ENCODE results near the gene TANGO6.

DNA sequence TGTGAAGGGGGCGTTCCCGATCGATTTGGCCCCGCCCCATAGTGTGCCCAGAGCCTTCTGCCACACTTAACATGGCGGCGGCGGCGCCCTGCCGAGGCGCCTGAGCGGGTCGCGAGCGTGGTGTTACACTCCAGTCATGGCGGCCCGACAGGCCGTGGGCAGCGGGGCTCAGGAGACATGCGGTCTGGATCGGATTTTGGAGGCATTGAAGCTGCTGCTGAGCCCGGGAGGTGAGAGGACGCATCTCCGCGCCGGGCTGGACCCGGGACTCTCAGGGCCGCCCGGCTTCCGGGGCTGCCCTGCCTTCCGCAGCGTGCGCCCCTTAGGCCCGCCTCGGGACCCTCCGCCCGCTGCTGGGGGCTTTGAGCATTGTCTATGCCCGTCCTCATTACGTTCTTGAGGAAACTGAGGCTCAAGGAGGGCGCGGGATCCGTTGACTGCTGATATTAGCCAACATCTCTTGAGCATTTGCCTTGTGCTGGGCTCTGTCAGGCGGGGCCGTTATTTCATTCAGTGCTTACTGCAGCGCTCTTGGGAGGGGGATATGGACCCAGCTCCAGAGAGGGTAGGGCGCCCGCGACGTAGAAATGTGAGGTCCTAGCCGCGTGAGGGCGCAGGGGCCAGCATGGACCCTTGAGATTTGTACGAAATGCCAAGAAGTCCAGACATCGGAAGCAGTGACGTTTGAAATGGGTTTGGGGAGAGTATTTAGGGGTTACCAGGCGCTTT, at the start of gene TANGO6:
- TF ChIP-seq, protein P1, sequence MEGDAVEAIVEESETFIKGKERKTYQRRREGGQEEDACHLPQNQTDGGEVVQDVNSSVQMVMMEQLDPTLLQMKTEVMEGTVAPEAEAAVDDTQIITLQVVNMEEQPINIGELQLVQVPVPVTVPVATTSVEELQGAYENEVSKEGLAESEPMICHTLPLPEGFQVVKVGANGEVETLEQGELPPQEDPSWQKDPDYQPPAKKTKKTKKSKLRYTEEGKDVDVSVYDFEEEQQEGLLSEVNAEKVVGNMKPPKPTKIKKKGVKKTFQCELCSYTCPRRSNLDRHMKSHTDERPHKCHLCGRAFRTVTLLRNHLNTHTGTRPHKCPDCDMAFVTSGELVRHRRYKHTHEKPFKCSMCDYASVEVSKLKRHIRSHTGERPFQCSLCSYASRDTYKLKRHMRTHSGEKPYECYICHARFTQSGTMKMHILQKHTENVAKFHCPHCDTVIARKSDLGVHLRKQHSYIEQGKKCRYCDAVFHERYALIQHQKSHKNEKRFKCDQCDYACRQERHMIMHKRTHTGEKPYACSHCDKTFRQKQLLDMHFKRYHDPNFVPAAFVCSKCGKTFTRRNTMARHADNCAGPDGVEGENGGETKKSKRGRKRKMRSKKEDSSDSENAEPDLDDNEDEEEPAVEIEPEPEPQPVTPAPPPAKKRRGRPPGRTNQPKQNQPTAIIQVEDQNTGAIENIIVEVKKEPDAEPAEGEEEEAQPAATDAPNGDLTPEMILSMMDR (IDR thresholded peaks at IDR 0.05): peak in 1 of 6 experiments; percentile 10
- peak; percentile 24 to 59 for TF ChIP-seq POLR2A (IDR thresholded peaks at IDR 0.05)

Measured in adrenal gland (tissue), 5 donors.